ENCODE measurements around the gene NCOA1. TPM values are rescaled to one million over a fixed set of nuclear protein-coding genes. Genes with fewer than 3 reads are reported as not detected.

Gene NCOA1
- total and polyA plus RNA-seq, 4 donors: 6.5 to 26.6 (median 16.3) TPM

DNA sequence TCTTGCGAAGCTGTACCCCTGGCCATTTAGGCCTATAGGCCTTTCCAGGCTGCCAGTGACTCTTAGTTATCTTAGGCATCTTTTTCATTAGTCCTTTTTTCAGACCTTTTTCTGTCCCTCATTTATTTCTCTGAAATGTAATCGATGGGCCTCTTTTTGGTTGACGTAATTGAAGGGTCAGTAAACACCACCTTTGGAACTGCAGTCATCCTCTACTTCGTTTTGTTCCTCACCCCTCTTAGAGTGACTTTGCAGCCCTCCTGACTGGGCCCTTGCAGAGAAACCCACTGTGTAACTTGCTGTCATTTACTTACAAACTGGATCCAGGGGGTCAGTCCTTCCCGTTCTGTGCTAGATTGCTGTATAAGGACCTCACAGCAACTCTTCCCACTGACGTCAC is 325.4 kb downstream of the NCOA1 start:
- peak; percentile 37 for DNase-seq (ENCODE audit: low spot score)
- no peak overlapping the region for H3K9ac ChIP-seq (ENCODE audit: low read depth in 1 of 2, low read length in 2 of 2)
- no peaks in the 10 kb centered on the region for H3K9me3 ChIP-seq (ENCODE audit: control insufficient read depth in 4 of 4, low read length in 3 of 4)
- TF ChIP-seq FOXA1 (IDR thresholded peaks at IDR 0.05): no peak
- no peak for TF ChIP-seq RAD21 (IDR thresholded peaks at IDR 0.05)
- TF ChIP-seq JUND (IDR thresholded peaks at IDR 0.05): peak in 1 of 2 donors; percentile 28
- TF ChIP-seq, protein P1, sequence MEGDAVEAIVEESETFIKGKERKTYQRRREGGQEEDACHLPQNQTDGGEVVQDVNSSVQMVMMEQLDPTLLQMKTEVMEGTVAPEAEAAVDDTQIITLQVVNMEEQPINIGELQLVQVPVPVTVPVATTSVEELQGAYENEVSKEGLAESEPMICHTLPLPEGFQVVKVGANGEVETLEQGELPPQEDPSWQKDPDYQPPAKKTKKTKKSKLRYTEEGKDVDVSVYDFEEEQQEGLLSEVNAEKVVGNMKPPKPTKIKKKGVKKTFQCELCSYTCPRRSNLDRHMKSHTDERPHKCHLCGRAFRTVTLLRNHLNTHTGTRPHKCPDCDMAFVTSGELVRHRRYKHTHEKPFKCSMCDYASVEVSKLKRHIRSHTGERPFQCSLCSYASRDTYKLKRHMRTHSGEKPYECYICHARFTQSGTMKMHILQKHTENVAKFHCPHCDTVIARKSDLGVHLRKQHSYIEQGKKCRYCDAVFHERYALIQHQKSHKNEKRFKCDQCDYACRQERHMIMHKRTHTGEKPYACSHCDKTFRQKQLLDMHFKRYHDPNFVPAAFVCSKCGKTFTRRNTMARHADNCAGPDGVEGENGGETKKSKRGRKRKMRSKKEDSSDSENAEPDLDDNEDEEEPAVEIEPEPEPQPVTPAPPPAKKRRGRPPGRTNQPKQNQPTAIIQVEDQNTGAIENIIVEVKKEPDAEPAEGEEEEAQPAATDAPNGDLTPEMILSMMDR (IDR thresholded peaks at IDR 0.05; ENCODE audit: low read depth, low read length, missing input control): no peak
- TF ChIP-seq EGR1 (IDR thresholded peaks at IDR 0.05; ENCODE audit: low read depth in 2 of 2): no peak
- no peak for TF ChIP-seq GABPA (IDR thresholded peaks at IDR 0.05 in 1 of 2, conservative IDR thresholded peaks at IDR 0.05 in 1 of 2)
- TF ChIP-seq HNF4A (conservative IDR thresholded peaks at IDR 0.05): peak; percentile 33 to 58
- no peak for TF ChIP-seq RXRA (IDR thresholded peaks at IDR 0.05)
- TF ChIP-seq SP1 (IDR thresholded peaks at IDR 0.05): peak; percentile 24
- no peak for TF ChIP-seq NR2F2 (IDR thresholded peaks at IDR 0.05)
- peak; percentile 17 for TF ChIP-seq HNF4G (IDR thresholded peaks at IDR 0.05)
- no peaks in the 10 kb centered on the region for H3K27me3 ChIP-seq (ENCODE audit: control insufficient read depth in 4 of 4, insufficient read depth in 4 of 4, low read length in 3 of 4)
- no peak overlapping the region for H3K4me3 ChIP-seq (ENCODE audit: low read depth in 1 of 3, low read length in 3 of 3)
- WGBS: 66% methylated on average over 6 of the region's 6 CpGs
- no peak overlapping the region for H3K27ac ChIP-seq (ENCODE audit: low read depth in 1 of 2, low read length in 2 of 2)
- H3K36me3 ChIP-seq (ENCODE audit: control insufficient read depth in 4 of 4, insufficient read depth in 3 of 4, low read depth in 1 of 4, low read length in 3 of 4): peaks cover 0 to 14% (median 1%) of the 10 kb centered on the region in 4 donors
- peaks cover 0 to 1% (median 0%) of the 10 kb centered on the region in 4 donors for H3K4me1 ChIP-seq (ENCODE audit: control insufficient read depth in 4 of 4, insufficient read depth in 4 of 4, low read length in 3 of 4)

DNA sequence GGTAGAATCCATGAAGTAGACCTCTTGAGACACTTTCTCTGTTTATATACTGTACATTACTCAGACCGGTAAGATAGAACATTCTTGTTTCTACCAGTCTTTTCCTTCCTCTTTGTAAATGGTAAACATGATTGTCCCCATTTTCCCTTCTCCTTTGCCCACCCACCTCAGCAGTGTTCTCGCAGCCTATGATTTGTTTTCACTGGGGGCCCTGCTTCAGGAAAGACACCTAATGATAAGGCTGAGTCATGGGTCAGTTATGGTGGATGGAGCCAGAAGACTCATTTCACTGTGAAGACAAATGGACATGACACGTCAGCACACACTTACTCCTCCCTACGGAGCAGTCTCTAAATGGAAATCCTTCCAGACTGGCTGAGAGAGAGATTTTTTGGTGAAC is 325.8 kb downstream of the NCOA1 start:
- 89% methylated on average over 4 of the region's 4 CpGs for WGBS
- TF ChIP-seq TAF1 (conservative IDR thresholded peaks at IDR 0.05): no peak
- TF ChIP-seq FOXA2 (IDR thresholded peaks at IDR 0.05): no peak
- TF ChIP-seq, protein P2, sequence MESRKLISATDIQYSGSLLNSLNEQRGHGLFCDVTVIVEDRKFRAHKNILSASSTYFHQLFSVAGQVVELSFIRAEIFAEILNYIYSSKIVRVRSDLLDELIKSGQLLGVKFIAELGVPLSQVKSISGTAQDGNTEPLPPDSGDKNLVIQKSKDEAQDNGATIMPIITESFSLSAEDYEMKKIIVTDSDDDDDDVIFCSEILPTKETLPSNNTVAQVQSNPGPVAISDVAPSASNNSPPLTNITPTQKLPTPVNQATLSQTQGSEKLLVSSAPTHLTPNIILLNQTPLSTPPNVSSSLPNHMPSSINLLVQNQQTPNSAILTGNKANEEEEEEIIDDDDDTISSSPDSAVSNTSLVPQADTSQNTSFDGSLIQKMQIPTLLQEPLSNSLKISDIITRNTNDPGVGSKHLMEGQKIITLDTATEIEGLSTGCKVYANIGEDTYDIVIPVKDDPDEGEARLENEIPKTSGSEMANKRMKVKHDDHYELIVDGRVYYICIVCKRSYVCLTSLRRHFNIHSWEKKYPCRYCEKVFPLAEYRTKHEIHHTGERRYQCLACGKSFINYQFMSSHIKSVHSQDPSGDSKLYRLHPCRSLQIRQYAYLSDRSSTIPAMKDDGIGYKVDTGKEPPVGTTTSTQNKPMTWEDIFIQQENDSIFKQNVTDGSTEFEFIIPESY (IDR thresholded peaks at IDR 0.05): no peak
- TF ChIP-seq HNF4G (IDR thresholded peaks at IDR 0.05): no peak
- TF ChIP-seq JUND (IDR thresholded peaks at IDR 0.05): no peak
- TF ChIP-seq, protein P1 (IDR thresholded peaks at IDR 0.05; ENCODE audit: low read depth, low read length, missing input control): no peak
- TF ChIP-seq SP1 (IDR thresholded peaks at IDR 0.05): no peak
- TF ChIP-seq, protein P3, sequence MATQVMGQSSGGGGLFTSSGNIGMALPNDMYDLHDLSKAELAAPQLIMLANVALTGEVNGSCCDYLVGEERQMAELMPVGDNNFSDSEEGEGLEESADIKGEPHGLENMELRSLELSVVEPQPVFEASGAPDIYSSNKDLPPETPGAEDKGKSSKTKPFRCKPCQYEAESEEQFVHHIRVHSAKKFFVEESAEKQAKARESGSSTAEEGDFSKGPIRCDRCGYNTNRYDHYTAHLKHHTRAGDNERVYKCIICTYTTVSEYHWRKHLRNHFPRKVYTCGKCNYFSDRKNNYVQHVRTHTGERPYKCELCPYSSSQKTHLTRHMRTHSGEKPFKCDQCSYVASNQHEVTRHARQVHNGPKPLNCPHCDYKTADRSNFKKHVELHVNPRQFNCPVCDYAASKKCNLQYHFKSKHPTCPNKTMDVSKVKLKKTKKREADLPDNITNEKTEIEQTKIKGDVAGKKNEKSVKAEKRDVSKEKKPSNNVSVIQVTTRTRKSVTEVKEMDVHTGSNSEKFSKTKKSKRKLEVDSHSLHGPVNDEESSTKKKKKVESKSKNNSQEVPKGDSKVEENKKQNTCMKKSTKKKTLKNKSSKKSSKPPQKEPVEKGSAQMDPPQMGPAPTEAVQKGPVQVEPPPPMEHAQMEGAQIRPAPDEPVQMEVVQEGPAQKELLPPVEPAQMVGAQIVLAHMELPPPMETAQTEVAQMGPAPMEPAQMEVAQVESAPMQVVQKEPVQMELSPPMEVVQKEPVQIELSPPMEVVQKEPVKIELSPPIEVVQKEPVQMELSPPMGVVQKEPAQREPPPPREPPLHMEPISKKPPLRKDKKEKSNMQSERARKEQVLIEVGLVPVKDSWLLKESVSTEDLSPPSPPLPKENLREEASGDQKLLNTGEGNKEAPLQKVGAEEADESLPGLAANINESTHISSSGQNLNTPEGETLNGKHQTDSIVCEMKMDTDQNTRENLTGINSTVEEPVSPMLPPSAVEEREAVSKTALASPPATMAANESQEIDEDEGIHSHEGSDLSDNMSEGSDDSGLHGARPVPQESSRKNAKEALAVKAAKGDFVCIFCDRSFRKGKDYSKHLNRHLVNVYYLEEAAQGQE (IDR thresholded peaks at IDR 0.05): no peak
- no peak for TF ChIP-seq GABPA (IDR thresholded peaks at IDR 0.05 in 1 of 2, conservative IDR thresholded peaks at IDR 0.05 in 1 of 2)
- no peak for TF ChIP-seq YY1 (IDR thresholded peaks at IDR 0.05)
- no peak for TF ChIP-seq NR2F2 (IDR thresholded peaks at IDR 0.05)
- no peak for TF ChIP-seq FOXA1 (IDR thresholded peaks at IDR 0.05)
- TF ChIP-seq, protein P4, sequence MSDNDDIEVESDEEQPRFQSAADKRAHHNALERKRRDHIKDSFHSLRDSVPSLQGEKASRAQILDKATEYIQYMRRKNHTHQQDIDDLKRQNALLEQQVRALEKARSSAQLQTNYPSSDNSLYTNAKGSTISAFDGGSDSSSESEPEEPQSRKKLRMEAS (IDR thresholded peaks at IDR 0.05): no peak
- TF ChIP-seq, protein P5, sequence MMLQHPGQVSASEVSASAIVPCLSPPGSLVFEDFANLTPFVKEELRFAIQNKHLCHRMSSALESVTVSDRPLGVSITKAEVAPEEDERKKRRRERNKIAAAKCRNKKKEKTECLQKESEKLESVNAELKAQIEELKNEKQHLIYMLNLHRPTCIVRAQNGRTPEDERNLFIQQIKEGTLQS (IDR thresholded peaks at IDR 0.05): no peak
- no peak for TF ChIP-seq RXRA (IDR thresholded peaks at IDR 0.05)
- no peak for TF ChIP-seq EGR1 (IDR thresholded peaks at IDR 0.05; ENCODE audit: low read depth in 2 of 2)
- TF ChIP-seq RAD21 (IDR thresholded peaks at IDR 0.05): no peak
- TF ChIP-seq HNF4A (conservative IDR thresholded peaks at IDR 0.05): no peak
- Histone ChIP-seq H3K27ac (ENCODE audit: low read depth in 1 of 2, low read length in 2 of 2) (no peak overlapping the region), H3K27me3 (ENCODE audit: control insufficient read depth in 4 of 4, insufficient read depth in 4 of 4, low read length in 3 of 4) (no peaks in the 10 kb centered on the region), H3K9me3 (ENCODE audit: control insufficient read depth in 4 of 4, low read length in 3 of 4) (no peaks in the 10 kb centered on the region), H3K9ac (ENCODE audit: low read depth in 1 of 2, low read length in 2 of 2) (no peak overlapping the region), H3K4me1 (ENCODE audit: control insufficient read depth in 4 of 4, insufficient read depth in 4 of 4, low read length in 3 of 4) (peaks cover 0 to 1% (median 0%) of the 10 kb centered on the region in 4 donors), H3K36me3 (ENCODE audit: control insufficient read depth in 4 of 4, insufficient read depth in 3 of 4, low read depth in 1 of 4, low read length in 3 of 4) (peaks cover 0 to 14% (median 1%) of the 10 kb centered on the region in 4 donors), H3K4me3 (ENCODE audit: low read depth in 1 of 3, low read length in 3 of 3) (no peak overlapping the region)
- peak; percentile 30 for DNase-seq (ENCODE audit: low spot score)

All from liver (tissue), 9 donors.